Endothelial cell (in vitro differentiated cells): Measurements from ENCODE around the gene ETFDH. TPM values are rescaled to one million over a fixed set of nuclear protein-coding genes. Genes with fewer than 3 reads are reported as not detected.
"Not testable (repeated sequence)": the region's sequence is repeated elsewhere in the genome, so short reads cannot be mapped to it uniquely, and the experiment has no call there.

Experiments used
- DNase-seq: peaks from one replicate; pipeline ENCODE4 v3.0.0; 2021; ENCODE audit warnings: low spot score
- H3K27ac Mint-ChIP-seq: one replicate; pipeline ENCODE4 v1.8.0; 2021; ENCODE audit warnings: mixed read lengths, inconsistent platforms; ENCODE audit not compliant: unreplicated experiment
- H3K27me3 Mint-ChIP-seq: one replicate; pipeline ENCODE4 v1.8.0; 2021; ENCODE audit warnings: mild to moderate bottlenecking, moderate library complexity, mixed read lengths, inconsistent platforms; ENCODE audit not compliant: unreplicated experiment
- H3K36me3 Mint-ChIP-seq: one replicate; pipeline ENCODE4 v1.8.0; 2021; ENCODE audit warnings: mild to moderate bottlenecking, low read depth, mixed read lengths, inconsistent platforms; ENCODE audit not compliant: unreplicated experiment
- H3K4me1 Mint-ChIP-seq: one replicate; pipeline ENCODE4 v1.8.0; 2021; ENCODE audit warnings: mild to moderate bottlenecking, mixed read lengths, inconsistent platforms; ENCODE audit not compliant: unreplicated experiment
- H3K4me3 Mint-ChIP-seq: one replicate; pipeline ENCODE4 v1.8.0; 2021; ENCODE audit warnings: mild to moderate bottlenecking, mixed read lengths, inconsistent platforms; ENCODE audit not compliant: unreplicated experiment
- H3K9me3 Mint-ChIP-seq: one replicate; pipeline ENCODE4 v1.8.0; 2021; ENCODE audit warnings: mixed read lengths, inconsistent platforms; ENCODE audit not compliant: unreplicated experiment
- total RNA-seq: library from RNA; stranded (reverse); fragmentation: NEBNext Ultra II Directional; extraction: Animal tissue kit (Norgen Biotek cat#: 25700); gene quantifications from one replicate; pipeline ENCODE4 v1.2.1, GENCODE V29; 2021; ENCODE audit not compliant: unreplicated experiment
- TF ChIP-seq, protein P1 (sequence below): fragments of 200-600 bp; sonication (generic); IDR thresholded peaks from one replicate; pipeline ENCODE4 v1.5.0; 2021; ENCODE audit warnings: antibody characterized with exemption; ENCODE audit not compliant: unreplicated experiment

The ETFDH gene
- total RNA-seq, 1 donor from 2014 or later: 9.2 TPM

DNA sequence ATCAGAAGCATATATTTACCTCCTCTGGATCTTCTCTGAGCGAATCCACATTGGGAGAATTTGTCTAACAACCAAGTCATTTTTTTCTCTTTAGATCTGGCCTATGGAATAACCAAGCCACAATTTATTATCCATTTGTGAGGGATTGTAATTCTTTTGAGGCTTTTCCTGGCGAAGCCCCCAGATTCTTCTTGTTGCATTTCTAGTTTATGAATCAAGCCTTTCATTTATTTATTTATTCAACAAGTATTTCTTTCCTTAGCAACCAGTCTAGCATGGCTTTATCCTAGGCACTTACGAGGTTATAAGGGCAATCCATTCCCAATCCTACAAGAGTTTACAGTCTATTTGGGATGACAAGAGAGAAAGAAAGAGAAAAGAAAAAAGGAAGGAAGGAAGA, 78.3 kb downstream of the ETFDH start:
- no peaks in the 10 kb centered on the region for H3K4me1 Mint-ChIP-seq
- H3K4me3 Mint-ChIP-seq: no peak overlapping the region
- no peaks in the 10 kb centered on the region for H3K27me3 Mint-ChIP-seq
- H3K9me3 Mint-ChIP-seq: no peaks in the 10 kb centered on the region
- DNase-seq: no peak
- no peaks in the 10 kb centered on the region for H3K36me3 Mint-ChIP-seq
- TF ChIP-seq, protein P1, sequence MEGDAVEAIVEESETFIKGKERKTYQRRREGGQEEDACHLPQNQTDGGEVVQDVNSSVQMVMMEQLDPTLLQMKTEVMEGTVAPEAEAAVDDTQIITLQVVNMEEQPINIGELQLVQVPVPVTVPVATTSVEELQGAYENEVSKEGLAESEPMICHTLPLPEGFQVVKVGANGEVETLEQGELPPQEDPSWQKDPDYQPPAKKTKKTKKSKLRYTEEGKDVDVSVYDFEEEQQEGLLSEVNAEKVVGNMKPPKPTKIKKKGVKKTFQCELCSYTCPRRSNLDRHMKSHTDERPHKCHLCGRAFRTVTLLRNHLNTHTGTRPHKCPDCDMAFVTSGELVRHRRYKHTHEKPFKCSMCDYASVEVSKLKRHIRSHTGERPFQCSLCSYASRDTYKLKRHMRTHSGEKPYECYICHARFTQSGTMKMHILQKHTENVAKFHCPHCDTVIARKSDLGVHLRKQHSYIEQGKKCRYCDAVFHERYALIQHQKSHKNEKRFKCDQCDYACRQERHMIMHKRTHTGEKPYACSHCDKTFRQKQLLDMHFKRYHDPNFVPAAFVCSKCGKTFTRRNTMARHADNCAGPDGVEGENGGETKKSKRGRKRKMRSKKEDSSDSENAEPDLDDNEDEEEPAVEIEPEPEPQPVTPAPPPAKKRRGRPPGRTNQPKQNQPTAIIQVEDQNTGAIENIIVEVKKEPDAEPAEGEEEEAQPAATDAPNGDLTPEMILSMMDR: no peak
- H3K27ac Mint-ChIP-seq: no peak overlapping the region

DNA sequence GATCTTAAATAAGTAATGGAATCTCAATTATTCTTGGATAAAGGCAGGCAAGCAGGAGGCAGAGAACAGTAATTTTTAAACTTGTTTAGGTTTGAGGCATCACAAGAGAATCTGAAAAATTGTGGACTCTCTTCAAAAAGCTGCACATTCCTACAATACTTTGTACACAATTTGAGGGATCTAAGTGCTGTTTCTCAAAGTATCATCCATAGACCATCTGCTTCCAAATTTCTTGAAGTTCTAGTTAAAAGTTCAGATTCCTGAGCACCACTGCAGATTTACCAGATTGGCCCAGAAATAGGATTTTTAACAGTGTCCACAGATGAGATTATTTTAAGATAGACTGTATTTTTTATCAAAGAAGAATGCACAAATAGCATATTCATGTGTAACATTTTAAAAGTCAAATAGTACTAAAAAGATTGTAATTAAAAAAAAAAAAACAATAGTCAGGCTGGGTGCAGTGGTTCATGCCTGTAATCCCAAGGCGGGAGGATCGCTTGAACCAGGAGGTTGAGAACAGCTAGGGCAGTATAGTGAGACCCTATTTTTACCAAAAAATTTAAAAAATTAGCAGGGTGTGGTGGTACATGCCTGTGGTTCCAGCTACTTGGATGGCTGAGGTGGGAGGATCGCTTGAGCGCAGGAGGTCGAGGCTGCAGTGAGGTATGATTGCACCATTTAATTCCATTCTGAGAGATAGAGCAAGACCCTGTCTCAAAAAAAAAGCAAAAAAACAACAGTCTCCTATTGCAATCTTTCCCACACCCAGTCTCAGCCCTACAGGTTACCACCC, 82.5 kb downstream of the ETFDH start:
- DNase-seq: no peak
- Mint-ChIP-seq H3K27ac (no peak overlapping the region), H3K9me3 (no peaks in the 10 kb centered on the region), H3K4me3 (no peak overlapping the region), H3K27me3 (no peaks in the 10 kb centered on the region), H3K36me3 (no peaks in the 10 kb centered on the region), H3K4me1 (no peaks in the 10 kb centered on the region)
- TF ChIP-seq, protein P1: no peak

DNA sequence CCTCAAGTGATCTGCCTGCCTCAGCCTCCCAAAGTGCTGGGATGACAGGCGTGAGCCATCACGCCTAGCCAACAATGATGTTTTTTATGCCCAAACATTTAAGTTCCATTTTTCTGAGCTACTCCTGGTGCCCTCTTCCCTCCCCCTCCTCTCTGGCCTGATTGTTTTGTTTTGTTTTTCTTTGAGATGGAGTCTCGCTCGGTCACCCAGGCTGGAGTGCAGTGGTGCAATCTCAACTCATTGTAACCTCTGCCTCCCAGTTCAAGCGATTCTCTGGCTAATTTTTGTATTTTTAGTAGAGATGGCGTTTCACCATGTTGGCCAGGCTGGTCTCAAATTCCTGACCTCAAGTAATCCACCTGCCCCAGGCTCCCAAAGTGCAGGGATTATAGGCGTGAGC, 83.7 kb downstream of the ETFDH start:
- not testable (repeated sequence) for H3K27ac Mint-ChIP-seq, H3K27me3 Mint-ChIP-seq

DNA sequence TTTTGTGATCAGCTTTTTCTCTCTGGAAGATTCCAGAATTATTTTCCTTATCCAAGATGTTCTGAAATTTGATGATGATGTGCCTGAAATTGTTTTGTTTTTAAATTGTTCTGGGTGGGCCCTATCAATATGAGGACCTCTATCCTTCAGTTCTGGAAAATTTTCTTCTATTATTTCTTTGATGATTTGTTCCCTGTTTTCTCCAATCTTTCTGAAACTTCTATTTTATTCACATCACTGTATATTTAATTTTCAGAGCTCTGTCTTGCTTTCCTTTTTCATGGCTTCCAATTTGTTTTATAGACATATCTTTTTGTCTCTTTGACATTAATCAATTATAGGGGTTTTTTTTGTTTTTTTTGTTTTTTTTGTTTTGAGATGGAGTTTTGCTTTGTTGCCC, 84.5 kb downstream of the ETFDH start:
- Mint-ChIP-seq H3K36me3 (no peaks in the 10 kb centered on the region), H3K4me3 (no peak overlapping the region), H3K27ac (no peak overlapping the region), H3K9me3 (no peaks in the 10 kb centered on the region), H3K27me3 (no peaks in the 10 kb centered on the region), H3K4me1 (no peaks in the 10 kb centered on the region)
- TF ChIP-seq, protein P1: no peak
- no peak for DNase-seq

More for the DNA sequence above, 83.7 kb downstream of the ETFDH start:
- H3K9me3 Mint-ChIP-seq, H3K4me3 Mint-ChIP-seq, H3K36me3 Mint-ChIP-seq, H3K4me1 Mint-ChIP-seq, DNase-seq: not testable (repeated sequence)

DNA sequence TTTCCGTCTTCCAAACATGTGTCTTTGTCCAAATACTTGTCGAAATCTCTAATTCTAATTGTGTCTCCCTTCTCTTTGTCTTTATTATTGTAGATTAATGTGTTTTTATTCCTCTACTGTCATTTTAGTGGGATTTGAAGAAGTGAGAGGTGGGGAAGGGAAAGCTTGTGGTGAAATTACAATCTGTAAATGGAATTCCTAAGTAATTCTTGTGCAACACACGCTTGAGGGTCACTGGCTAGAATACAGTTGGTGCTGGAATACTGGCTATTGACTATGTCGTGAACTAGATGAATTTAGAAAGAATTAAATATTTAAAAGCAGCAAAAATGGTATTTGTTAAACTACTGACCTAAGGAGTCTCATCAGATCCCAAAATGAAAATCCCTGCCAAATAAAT, 86.0 kb downstream of the ETFDH start:
- no peak for DNase-seq
- TF ChIP-seq, protein P1: no peak
- no peaks in the 10 kb centered on the region for H3K9me3 Mint-ChIP-seq
- H3K27me3 Mint-ChIP-seq: no peaks in the 10 kb centered on the region
- no peaks in the 10 kb centered on the region for H3K36me3 Mint-ChIP-seq
- H3K4me3 Mint-ChIP-seq: no peak overlapping the region
- H3K4me1 Mint-ChIP-seq: no peaks in the 10 kb centered on the region
- H3K27ac Mint-ChIP-seq: no peak overlapping the region
